Hematopoietic multipotent progenitor cell treated with erythropoietin and hydrocortisone succinate and interleukin-3 and kit ligand, for 17 days (in vitro differentiated cells): ENCODE results near the gene MBNL3.
"Not testable (repeated sequence)": the region's sequence is repeated elsewhere in the genome, so short reads cannot be mapped to it uniquely, and the experiment has no call there.

Experiments used
- DNase-seq: peaks from one replicate; pipeline ENCODE4 v3.0.0-alpha.2; 2015; ENCODE audit warnings: low spot score

The MBNL3 gene

GRCh38 chrX:132474544-132475248 is 14.1 kb downstream of the MBNL3 start:
- peak; percentile 37 for DNase-seq

- DNase-seq: no peak
These were observed 16.4 kb downstream of the MBNL3 start for GRCh38 chrX:132472397-132472796.

GRCh38 chrX:132470831-132471230 is 18.0 kb downstream of the MBNL3 start:
- DNase-seq: peak; percentile 74

- DNase-seq: peak; percentile 22
These were observed 18.7 kb downstream of the MBNL3 start for GRCh38 chrX:132470179-132470578.

- no peak for DNase-seq
These were observed 20.4 kb downstream of the MBNL3 start for GRCh38 chrX:132468454-132468853.

DNA sequence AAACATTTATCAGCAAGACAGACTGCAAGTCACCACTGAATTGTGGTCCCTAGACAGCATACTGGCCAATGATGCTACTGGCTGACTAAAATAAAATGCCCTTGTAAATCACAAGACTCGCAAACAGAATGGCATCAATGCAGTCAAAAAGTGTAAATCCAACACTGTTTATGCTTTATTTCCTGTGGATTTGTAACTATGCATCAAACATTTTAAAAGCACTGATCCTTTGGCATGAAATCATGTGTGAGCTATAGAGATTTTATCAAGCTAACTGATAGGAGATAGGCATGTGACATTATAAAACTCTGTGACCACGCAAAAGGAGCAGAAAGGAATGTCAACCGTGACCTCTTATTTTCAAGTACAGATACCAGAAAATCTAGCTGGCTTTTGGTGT is 20.8 kb downstream of the MBNL3 start:
- DNase-seq: no peak

- no peak for DNase-seq
These were observed 21.8 kb downstream of the MBNL3 start for GRCh38 chrX:132467026-132467425.

GRCh38 chrX:132463411-132463810 is 25.4 kb downstream of the MBNL3 start:
- DNase-seq: peak; percentile 69

DNA sequence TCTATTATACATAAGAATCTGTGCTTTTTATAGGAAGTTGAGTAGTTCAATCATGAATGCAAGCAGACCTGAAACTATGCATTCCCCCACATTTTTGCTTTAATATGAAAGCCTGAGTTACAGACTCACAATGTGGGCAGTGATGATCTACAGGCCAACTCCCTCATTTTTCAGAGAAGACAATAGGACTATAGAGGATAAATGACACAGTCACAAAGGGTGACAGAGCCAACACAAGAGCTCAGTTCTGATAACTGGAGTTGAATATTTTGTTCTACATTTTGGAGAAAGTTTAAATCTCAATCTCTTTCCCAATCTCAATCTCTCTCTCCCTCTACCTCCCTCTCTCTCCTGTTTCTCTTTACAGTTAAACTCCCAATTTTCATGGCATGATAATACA is 27.0 kb downstream of the MBNL3 start:
- no peak for DNase-seq

DNA sequence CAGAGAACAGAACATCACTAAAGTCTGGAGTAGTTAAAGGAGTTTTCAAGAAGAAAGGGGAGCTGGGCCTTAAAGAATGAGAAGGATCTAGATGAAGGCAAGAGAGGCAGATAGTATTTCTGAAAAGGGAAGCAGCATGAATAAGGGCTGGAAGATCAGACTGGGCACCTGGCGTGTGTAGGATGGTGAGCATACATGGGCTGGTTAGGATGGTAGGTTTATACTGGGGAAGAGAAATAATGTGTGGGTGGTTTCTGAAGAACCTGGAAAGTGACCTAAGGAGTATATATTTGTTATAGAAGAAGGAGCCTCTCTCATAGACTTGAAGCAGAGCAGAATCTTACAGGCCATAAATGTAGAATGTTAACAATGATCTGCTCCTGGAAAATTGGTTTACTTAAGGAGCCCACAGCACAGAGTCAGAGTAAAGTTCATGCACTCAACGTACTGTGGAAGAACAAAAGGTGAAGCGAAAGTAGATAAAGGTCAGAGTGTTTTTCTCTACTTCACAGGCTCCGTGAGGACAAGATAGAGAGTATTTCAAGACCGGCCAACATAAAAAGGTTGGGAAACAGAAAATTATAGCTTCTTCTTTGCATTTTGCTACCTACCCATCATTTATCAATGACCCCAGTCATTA is 35.8 kb downstream of the MBNL3 start:
- DNase-seq: no peak

GRCh38 chrX:132445909-132446308 is 42.9 kb downstream of the MBNL3 start:
- not testable (repeated sequence) for DNase-seq

DNA sequence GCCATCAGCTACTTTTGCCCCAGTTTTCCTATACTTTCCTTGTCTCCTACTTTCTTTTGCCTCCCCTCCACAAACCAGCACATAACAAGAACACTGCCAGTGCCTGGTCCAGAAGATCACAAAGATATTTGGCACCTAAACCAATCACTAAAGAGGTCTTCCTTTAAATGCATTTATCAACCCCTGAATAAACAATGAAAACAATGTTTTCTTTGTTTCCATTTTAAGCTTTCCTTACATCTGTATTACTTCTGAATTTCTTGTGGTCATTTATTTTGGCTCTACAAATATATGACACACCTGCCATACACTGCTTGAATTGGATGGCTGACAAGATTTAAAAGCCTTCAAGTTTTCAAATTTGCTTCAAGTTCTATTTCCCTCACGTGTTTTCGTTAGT is 43.9 kb downstream of the MBNL3 start:
- no peak for DNase-seq

- DNase-seq: no peak
These were observed 45.4 kb downstream of the MBNL3 start for GRCh38 chrX:132443196-132444135.

DNA sequence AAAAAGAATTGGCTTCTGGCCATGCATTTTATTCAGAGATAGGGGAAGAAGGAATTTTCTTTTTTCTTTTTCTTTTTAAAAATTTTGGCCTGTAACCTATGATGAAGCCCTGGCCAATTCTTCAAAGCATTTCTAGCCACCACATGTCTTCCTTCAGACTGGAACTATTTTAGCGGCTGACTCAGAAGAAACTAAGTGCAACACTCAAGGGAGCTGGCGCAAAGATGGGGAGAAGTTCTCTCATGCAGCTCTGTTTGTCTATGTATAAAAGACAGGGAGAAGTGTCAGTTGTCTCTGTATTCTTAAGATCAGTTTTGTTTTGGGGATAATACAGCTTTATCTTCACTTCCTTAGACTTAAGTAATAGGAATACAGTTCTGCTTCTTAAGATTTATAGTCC is 46.1 kb downstream of the MBNL3 start:
- DNase-seq: no peak

DNA sequence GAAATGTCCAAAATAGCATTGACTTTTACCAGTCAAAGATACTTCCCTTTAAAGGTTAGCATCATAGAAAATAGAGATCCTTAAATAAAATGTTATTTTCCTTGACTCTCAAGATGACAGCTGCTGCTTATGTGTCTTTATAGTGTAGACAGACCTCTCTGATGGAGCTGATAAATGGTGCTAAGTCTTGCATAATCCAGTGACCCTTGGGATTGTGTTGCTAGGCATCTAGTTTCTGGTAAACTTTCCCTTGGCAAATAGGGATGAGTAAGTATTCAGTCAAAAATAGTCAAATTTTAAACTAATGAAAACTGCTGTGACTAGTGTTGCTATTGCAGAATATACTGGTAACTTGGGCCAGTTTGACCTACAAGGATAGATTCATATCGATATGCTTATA is 53.6 kb downstream of the MBNL3 start:
- no peak for DNase-seq

- no peak for DNase-seq
These were observed 55.3 kb downstream of the MBNL3 start for GRCh38 chrX:132433551-132433950.

- DNase-seq: no peak
These were observed 55.8 kb downstream of the MBNL3 start for GRCh38 chrX:132433001-132433400.

DNA sequence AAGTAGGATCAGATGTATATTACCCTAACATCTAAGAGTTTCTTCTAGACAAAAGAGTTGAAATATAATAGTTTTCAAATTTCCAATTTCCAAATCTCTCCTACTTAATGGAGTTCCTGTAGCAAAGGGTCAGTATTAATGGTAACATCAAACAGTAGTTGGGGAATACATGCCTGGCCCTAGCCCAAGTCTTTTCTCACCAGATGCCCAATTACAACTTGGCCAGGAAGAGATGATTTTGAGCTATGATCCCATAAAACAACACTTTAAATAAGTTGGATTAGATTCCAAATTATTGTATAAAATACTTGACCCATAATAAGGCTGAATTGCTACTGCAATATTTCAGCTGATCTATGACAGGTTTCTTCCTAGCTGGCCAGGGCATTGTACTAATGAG is 59.9 kb downstream of the MBNL3 start:
- DNase-seq: no peak

GRCh38 chrX:132426695-132427281 is 62.0 kb downstream of the MBNL3 start:
- DNase-seq: no peak

DNA sequence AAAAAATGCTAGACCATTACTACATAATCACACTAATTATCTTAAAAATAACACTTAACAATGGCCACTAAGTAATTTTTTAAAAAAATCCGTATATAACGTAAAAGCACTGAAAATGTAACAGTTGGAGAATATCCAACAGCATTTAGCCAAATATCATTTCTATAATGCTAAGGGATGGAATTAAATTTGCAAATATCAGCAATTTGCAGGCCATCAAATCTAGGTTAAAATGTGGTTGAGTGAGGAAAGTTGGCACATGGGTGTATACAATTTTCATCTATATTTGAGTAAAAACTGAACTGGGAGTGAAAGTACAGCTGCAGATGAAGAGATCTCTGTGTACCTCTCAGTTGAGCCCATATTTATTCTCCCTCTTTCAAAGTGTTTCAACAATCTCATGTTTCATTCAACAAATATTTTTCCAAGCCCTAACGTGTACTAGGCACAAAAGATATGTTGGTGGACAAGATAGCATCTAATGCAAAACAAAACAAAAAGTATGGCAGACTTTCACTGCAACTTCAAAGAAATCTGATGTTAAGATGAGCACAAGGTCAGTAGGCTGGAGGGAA is 63.0 kb downstream of the MBNL3 start:
- DNase-seq: no peak

DNA sequence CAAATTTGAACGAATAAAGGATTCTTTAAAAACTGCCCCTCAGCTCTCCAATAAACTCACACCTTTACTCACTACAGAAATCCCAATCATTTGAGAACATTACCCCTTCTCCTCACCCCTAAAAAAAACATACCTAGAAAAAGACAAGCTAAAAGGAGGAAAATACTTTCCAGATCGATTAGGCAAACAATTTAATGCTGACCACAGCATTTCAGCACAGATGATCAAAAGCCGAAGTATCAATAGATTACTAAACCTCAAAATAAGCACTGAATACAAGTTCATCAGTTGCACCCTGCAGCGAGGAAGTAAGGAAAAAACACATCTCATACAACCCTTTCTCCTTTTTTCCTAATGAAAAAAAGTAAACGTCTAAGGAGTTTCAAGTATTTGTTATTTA is 65.5 kb downstream of the MBNL3 start:
- no peak for DNase-seq

GRCh38 chrX:132415012-132415411 is 73.8 kb downstream of the MBNL3 start:
- DNase-seq: no peak
